GDM1 (cell line): ENCODE measurements around the gene DDX51.

ENCODE experiments used
- DNase-seq: peaks from one replicate; lab custom pipeline; 2025; lab: John Stamatoyannopoulos, UW

Gene DDX51

GRCh38 chr12:132167611-132168310 lies 23.6 kb upstream of the DDX51 start:
- peak; percentile 34 for DNase-seq

DNA sequence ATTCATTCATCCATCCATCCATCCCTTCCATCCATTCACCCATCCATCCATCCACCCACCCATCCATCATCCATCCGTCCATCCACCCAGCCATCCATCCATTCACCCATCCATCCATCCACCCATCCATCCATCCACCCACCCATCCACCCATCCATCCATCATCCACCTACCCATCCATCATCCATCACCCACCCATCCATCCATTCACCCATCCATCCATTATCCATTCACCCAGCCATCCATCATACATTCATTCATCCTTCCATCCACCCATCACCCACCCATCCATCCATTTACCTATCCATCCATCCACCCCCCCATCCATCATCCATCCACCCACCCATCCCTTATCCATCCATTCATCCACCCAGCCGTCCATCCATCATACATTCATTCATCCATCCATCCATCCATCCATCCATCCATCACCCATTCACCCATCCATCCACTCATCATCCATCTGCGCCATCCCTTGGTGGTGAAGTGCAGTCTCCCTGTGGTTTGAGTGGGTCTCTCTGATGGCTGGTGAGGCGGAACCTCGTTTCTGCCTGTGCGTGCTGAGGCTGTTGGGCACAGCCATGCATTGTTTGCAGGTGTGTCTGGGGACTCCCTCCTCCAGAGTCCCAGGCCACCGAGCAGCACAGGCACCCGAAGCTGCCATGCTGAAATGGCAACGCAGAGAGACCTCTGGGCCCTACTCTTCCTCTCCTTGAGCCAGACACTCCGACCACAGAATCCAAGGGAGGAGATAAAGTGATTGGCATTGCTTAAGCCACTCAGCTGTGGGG lies 22.9 kb upstream of the DDX51 start:
- no peak for DNase-seq

- no peak for DNase-seq
Measured at GRCh38 chr12:132166093-132166492, 22.0 kb upstream of the DDX51 start.

DNA sequence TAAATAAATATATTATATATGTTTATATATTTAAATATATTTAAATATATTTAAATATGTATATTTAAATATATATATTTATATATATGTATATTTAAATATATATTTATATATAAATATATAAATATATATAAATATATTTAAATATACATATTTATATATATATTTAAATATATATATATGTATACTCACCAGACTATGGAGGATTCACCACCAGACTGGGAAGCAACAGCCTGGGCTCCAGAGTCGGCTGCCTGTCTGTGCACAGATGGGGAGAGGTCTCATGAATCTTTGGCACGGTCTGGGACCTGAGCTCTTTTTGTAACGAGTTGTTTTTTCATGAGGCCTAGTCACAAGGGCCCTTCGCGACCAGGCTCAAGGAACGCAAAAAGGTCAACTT lies 21.5 kb upstream of the DDX51 start:
- DNase-seq, result no peak

- DNase-seq, result no peak
Measured at GRCh38 chr12:132164426-132164825, 20.3 kb upstream of the DDX51 start.

DNA sequence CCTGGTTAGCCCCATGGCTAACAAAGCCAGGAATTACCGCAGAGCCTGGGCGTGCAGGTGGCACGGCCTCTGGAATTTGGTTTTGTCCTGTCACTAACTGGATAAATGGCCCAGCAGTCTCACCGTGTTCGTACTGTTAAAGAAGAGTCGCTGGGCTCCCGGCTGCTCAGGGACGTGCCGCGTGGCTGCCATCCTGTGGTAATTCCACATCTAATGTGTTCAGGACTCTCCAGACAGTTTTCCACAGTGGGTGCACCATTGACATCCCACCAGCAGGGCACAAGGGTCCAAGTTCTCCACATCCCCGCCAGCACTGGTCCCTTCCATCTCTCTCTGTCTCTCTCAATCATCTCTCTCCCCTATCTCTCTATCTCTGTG lies 19.8 kb upstream of the DDX51 start:
- DNase-seq, result no peak

GRCh38 chr12:132163041-132163910 lies 19.2 kb upstream of the DDX51 start:
- no peak for DNase-seq

GRCh38 chr12:132162508-132163031 lies 18.5 kb upstream of the DDX51 start:
- DNase-seq, result no peak

GRCh38 chr12:132161796-132162507 lies 17.8 kb upstream of the DDX51 start:
- DNase-seq, result no peak

DNA sequence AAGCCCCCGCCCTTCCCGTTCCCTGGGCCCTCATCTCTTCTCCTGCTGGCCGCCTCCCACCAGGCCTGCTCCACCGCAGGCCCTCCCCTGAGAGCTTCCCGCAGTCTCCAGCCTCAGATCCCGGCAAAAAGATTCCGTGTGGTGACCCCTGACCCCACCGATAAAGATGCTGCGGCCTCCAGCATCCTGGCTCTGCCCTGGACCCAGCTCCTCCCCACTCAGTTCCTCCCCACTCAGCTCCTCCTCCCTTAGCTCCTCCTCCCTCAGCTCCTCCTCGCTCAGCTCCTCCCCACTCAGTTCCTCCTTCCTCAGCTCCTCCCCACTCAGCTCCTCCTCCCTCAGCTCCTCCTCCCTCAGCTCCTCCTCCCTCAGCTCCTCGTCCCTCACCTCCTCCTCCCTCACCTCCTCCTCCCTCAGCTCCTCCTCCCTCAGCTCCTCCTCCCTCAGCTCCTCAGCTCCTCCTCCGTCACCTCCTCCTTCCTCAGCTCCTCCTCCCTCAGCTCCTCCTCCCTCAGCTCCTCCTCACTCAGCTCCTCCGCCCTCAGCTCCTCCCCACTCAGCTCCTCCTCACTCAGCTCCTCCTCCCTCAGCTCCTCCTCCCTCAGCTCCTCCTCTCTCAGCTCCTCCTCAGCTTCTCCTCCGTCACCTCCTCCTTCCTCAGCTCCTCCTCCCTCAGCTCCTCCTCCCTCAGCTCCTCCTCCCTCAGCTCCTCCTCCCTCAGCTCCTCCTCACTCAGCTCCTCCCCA lies 17.1 kb upstream of the DDX51 start:
- no peak for DNase-seq

GRCh38 chr12:132160601-132161035 lies 16.5 kb upstream of the DDX51 start:
- DNase-seq, result no peak

GRCh38 chr12:132160016-132160415 lies 15.9 kb upstream of the DDX51 start:
- no peak for DNase-seq

DNA sequence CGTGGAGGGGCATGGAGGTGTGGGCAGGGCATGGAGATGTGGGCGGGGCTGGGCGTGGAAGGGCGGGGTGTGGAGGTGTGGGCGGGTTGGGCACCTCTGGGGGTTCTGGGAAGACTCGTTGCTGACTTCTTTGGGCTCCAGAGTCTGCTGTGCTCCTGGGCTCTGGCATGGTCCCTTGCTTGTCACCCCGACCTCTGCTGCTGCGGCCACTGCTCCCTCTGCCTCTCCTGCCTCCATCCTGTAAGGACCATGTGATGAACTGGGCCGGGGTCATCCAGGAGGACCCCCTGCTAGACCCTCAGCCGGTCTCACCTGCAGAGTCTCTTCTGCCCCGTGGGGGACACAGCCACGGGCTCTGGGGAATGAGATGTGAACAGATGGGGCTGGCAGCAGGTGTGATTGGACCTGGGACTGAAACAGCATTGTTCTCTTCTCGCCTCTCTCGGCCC lies 15.5 kb upstream of the DDX51 start:
- DNase-seq, result no peak

GRCh38 chr12:132158677-132159554 lies 14.8 kb upstream of the DDX51 start:
- DNase-seq, result no peak

DNA sequence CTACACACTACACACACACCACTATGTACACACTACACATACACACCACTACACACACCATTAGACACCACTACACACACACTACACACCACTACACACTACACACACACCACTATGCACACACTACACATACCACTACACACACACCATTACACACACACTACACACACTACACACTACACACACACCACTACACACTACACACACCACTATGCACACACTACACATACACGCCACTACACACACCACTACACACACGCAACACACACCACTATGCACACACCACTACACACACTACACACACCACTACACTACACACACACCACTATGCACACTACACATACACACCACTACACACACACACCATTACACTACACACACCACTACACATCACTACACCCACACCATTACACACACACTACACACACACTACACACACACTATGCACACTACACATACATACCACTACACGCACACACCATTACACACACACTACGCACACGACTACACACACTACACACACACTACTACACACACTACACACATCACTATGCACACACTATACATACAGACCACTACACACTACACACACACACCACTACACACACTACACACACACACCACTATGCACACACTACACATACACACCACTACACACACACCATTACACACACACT lies 13.8 kb upstream of the DDX51 start:
- DNase-seq, result no peak

DNA sequence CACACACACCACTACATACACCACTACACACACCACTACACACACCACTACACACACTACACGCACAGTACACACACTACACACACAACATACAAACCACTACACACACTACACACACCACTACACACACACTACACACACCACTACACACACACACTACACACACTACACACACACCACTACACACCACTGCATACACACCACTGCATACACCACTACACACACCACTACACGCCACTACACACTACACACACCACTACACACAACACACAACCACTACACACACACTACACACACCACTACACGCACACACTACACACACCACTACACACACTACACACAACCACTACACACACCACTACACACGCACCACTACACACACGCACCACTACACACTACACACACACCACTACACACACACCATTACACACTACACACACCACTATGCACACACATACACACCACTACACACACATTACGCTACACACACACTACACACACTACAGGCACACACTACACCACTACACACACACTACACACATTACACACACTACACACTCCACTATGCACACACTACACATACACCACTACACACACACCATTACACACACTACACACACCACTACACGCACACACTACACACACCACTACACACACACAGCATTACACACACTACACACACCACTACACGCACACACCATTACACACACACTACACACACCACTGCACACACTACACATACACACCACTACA lies 12.6 kb upstream of the DDX51 start:
- DNase-seq, result no peak

DNA sequence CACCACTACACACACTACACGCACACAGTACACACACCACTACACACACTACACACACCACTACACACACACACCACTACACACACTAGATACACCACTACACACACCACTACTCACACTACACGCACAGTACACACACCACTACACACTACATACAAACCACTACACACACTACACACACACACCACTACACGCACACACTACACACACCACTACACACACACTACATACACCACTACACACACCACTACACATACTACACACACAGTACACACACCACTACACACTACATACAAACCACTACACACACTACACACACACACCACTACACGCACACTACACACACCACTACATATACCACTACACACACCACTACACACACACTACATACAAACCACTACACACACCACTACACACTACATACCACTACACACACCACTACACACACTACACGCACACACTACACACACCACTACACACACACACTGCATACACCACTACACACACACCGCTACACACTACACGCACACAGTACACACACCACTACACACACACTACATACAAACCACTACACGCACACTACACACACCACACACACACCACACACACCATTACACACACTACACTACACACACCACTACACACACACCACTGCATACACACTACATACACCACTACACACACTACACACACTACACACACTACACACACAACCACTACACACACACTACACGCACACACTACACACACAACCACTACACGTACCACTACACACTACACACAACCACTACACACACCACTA lies 11.9 kb upstream of the DDX51 start:
- DNase-seq, result no peak
